Central memory CD8-positive, alpha-beta T cell (primary cell): ENCODE data around the gene FZD10.

Experiments
- ATAC-seq: fragments of 150-1000 bp; cut with Tn5 transposase; replicated peaks from 2 replicates; pipeline ENCODE4 v1.10.0; 2022; ENCODE audit warnings: mild to moderate bottlenecking, moderate FRiP score, moderate number of reproducible peaks; ENCODE audit not compliant: poor library complexity, severe bottlenecking; ENCODE audit errors: extremely low read depth
- DNase-seq, 2 donors: peaks; one replicate each; pipeline ENCODE4 v3.0.0; 2021; ENCODE audit warnings: low spot score in 2 of 2
- H3K27ac Mint-ChIP-seq: one replicate; pipeline ENCODE4 v1.8.0; 2022; ENCODE audit warnings: low read depth, mild to moderate bottlenecking, moderate library complexity, mixed read lengths
- H3K27me3 Mint-ChIP-seq: one replicate; pipeline ENCODE4 v1.8.0; 2022; ENCODE audit warnings: mixed read lengths
- H3K36me3 Mint-ChIP-seq: one replicate; pipeline ENCODE4 v1.8.0; 2022; ENCODE audit warnings: mild to moderate bottlenecking, moderate library complexity, mixed read lengths; ENCODE audit not compliant: insufficient read depth
- H3K4me1 Mint-ChIP-seq: one replicate; pipeline ENCODE4 v1.8.0; 2022; ENCODE audit warnings: mixed read lengths
- H3K4me3 Mint-ChIP-seq: one replicate; pipeline ENCODE4 v1.8.0; 2022; ENCODE audit warnings: mild to moderate bottlenecking, moderate library complexity, mixed read lengths
- H3K9me3 Mint-ChIP-seq: one replicate; pipeline ENCODE4 v1.8.0; 2022; ENCODE audit warnings: mixed read lengths

The FZD10 gene

GRCh38 chr12:130162267-130162666, at the start of gene FZD10:
Gene FZD10 (plus strand): TSS chr12:130162464. CDS start chr12:130162943, 479 bp downstream.
- Mint-ChIP-seq H3K4me1 (no peaks in the 10 kb centered on the region), H3K36me3 (no peaks in the 10 kb centered on the region), H3K27ac (no peak within 1 kb of the TSS), H3K27me3 (peaks cover 25% of the 10 kb centered on the region), H3K9me3 (no peaks in the 10 kb centered on the region), H3K4me3 (no peak within 1 kb of the TSS)
- ATAC-seq (no peak), DNase-seq (no peak)

GRCh38 chr12:130114952-130115351, 47.3 kb upstream of the FZD10 start:
- no peak for DNase-seq
- ATAC-seq, result no peak
- H3K4me3 Mint-ChIP-seq, result no peak overlapping the region
- peaks cover 10% of the 10 kb centered on the region for H3K9me3 Mint-ChIP-seq
- no peaks in the 10 kb centered on the region for H3K36me3 Mint-ChIP-seq
- no peaks in the 10 kb centered on the region for H3K4me1 Mint-ChIP-seq
- H3K27ac Mint-ChIP-seq, result no peak overlapping the region
- peaks cover 28% of the 10 kb centered on the region for H3K27me3 Mint-ChIP-seq

DNA sequence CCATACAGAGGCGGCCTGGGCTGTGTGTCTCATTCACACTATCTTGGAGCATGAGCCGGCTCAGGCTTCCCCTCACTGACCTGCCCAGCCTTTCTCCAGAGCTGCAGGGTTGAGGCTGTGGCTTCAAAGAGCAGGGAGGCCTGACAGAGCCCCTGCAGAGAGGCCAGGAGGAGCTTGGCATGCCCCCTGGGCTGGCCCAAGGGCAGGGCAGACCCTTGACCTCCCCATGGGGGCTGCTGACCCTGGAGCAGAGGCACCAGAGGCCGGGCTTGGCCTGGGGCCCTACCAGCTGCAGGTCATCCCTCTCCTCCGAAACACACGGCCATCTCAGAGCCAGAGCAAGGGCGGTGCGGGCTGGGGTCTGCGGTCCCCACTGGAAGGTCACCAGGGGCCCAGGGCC, 46.6 kb upstream of the FZD10 start:
- no peak for DNase-seq
- Mint-ChIP-seq H3K27me3 (peaks cover 21% of the 10 kb centered on the region), H3K9me3 (peaks cover 6% of the 10 kb centered on the region), H3K36me3 (no peaks in the 10 kb centered on the region), H3K4me3 (no peak overlapping the region), H3K27ac (no peak overlapping the region), H3K4me1 (no peaks in the 10 kb centered on the region)
- ATAC-seq, result no peak

DNA sequence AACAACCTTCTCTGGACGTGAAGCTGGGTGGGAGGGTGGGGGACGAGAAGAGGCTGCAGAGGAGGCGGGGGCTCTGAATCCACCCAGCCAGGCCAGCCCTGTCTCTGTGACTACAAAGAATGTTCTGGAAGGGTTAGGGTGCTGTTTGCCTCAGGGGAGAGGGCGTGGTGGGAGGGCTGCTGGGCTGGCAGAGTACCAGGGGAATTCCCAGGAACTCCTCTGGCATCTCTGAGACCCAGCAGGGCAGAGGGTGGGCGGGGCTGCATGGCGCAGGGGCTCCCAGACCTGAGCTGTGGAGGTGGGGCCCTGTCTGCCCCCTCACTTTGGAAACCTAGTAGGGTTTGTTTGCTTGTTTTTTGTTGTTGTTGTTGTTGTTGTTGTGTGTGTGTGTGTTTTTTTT, 45.5 kb upstream of the FZD10 start:
- no peak overlapping the region for H3K27ac Mint-ChIP-seq
- no peaks in the 10 kb centered on the region for H3K4me1 Mint-ChIP-seq
- H3K36me3 Mint-ChIP-seq, result no peaks in the 10 kb centered on the region
- peaks cover 14% of the 10 kb centered on the region for H3K27me3 Mint-ChIP-seq
- DNase-seq (no peak), ATAC-seq (no peak)
- peaks cover 6% of the 10 kb centered on the region for H3K9me3 Mint-ChIP-seq
- H3K4me3 Mint-ChIP-seq, result no peak overlapping the region

GRCh38 chr12:130117233-130117632, 45.0 kb upstream of the FZD10 start:
- ATAC-seq (no peak), DNase-seq (no peak)
- no peaks in the 10 kb centered on the region for H3K36me3 Mint-ChIP-seq
- peaks cover 6% of the 10 kb centered on the region for H3K9me3 Mint-ChIP-seq
- H3K4me3 Mint-ChIP-seq, result no peak overlapping the region
- H3K27ac Mint-ChIP-seq, result no peak overlapping the region
- no peaks in the 10 kb centered on the region for H3K4me1 Mint-ChIP-seq
- peaks cover 11% of the 10 kb centered on the region for H3K27me3 Mint-ChIP-seq

- Mint-ChIP-seq H3K27ac (no peak overlapping the region), H3K9me3 (peaks cover 6% of the 10 kb centered on the region), H3K4me1 (no peaks in the 10 kb centered on the region), H3K36me3 (no peaks in the 10 kb centered on the region), H3K4me3 (no peak overlapping the region), H3K27me3 (peaks cover 6% of the 10 kb centered on the region)
- DNase-seq (no peak), ATAC-seq (no peak)
These were observed 44.6 kb upstream of the FZD10 start for GRCh38 chr12:130117701-130118100.

GRCh38 chr12:130118181-130118580, 44.1 kb upstream of the FZD10 start:
- ATAC-seq, result no peak
- Mint-ChIP-seq H3K36me3 (no peaks in the 10 kb centered on the region), H3K4me3 (no peak overlapping the region), H3K27me3 (peaks cover 1% of the 10 kb centered on the region), H3K9me3 (peaks cover 6% of the 10 kb centered on the region), H3K4me1 (no peaks in the 10 kb centered on the region), H3K27ac (no peak overlapping the region)
- no peak for DNase-seq

DNA sequence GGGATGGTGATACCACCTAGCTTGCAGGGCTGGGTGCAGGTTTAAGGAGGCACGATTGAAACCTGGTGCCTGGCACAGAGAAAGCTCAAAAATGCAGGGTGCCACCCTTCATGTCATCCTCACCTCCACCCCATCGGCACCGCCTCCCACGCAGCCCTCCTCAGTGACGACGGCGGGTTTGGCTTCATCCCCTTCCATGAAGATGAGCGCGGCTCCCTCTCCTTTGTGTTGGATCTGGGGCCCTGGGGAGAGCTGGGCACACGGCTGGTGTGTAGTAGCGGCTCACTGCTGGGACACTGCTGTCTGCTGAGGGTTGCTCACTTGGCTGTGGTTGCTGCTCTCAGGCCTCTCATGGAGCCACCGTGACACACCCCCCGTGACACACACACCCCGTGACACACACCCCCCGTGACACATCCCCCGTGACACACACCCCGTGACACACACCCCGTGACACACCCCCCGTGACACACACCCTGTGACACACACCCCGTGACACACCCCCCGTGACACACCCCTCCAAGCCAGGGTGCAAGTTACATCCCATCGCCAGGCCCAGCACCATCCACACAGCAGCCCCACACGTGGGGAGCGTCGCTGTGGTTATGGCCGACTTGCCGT, 42.9 kb upstream of the FZD10 start:
- Mint-ChIP-seq H3K36me3 (no peaks in the 10 kb centered on the region), H3K4me1 (no peaks in the 10 kb centered on the region), H3K27ac (no peak overlapping the region), H3K4me3 (no peak overlapping the region), H3K27me3 (no peaks in the 10 kb centered on the region), H3K9me3 (peaks cover 6% of the 10 kb centered on the region)
- ATAC-seq (no peak), DNase-seq (no peak)

DNA sequence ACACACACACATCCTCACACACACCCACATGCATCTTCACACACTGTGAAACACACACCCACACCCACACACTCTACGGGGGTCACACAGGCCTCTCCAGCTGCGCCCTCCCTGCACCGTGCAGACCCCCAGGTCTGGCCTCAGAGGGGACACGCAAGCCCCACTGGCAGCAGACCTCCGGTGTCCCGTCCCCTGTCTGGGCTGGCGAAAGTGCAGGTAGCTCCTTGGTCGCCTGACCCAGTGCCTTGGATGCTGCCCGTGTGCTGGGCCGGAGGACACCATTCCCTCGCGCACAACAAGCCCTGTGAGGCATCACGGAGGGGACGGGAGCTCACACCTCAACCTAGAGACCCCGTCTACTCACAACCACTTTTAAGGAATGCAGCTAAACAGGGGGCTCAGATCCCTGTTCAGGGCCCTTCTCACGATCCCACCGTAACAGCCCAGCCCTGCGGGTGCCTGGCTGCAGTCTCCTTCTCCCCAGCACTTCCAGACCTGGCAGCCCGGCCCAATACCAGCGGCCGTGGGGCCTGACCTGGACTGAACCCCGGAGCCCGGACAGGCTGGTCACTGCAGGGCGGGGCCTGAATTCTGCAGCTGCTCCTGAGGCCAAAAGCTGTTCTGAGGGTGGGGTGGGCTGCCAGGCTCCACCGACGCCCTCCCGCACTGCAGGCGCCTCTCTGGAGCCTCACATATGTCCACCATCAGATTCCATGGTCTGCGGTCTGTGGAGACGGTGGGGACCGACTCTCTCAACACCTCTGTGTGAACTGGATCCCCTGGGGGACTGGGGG, 42.1 kb upstream of the FZD10 start:
- no peak overlapping the region for H3K27ac Mint-ChIP-seq
- H3K36me3 Mint-ChIP-seq, result no peaks in the 10 kb centered on the region
- ATAC-seq, result no peak
- no peaks in the 10 kb centered on the region for H3K27me3 Mint-ChIP-seq
- H3K9me3 Mint-ChIP-seq, result peaks cover 6% of the 10 kb centered on the region
- no peak overlapping the region for H3K4me3 Mint-ChIP-seq
- H3K4me1 Mint-ChIP-seq, result no peaks in the 10 kb centered on the region
- no peak for DNase-seq

DNA sequence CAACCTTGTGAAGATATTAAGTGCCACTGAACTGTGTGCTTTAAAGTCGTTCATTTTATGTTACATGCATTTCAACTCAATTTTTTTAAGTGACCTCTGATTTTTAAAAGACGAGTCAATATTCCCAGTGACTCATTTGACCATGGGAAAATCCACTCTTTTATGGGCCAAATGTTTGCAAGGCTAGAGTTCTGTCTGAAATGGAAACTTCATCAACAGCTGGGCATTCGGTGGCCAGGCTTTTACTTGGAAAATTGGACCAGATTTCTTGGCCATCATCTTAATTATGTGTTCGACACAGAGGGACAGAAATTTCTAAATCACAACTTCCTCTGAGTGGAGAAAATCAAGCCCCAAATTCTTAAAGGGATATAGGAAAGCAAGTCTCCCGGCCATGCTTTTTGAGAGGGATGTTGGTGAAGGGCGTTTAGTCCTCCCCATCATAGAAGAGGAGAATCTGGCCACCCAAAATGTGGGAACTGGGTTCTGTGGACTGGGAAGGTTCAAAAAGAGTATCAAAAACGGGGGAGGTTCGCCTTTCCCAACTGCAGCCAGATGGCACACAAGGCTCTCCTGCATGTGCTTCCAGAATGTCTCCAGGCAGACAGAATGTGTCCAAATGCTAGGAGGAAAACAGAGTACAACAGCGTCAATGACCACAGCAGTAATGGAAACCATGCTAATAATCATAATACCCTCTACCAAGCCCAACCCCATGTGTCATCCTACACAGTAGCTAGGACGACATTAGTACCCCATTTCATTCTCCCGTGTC, 40.9 kb upstream of the FZD10 start:
- no peak overlapping the region for H3K27ac Mint-ChIP-seq
- DNase-seq (no peak), ATAC-seq (no peak)
- no peaks in the 10 kb centered on the region for H3K36me3 Mint-ChIP-seq
- no peaks in the 10 kb centered on the region for H3K4me1 Mint-ChIP-seq
- peaks cover 11% of the 10 kb centered on the region for H3K9me3 Mint-ChIP-seq
- H3K27me3 Mint-ChIP-seq, result no peaks in the 10 kb centered on the region
- no peak overlapping the region for H3K4me3 Mint-ChIP-seq

DNA sequence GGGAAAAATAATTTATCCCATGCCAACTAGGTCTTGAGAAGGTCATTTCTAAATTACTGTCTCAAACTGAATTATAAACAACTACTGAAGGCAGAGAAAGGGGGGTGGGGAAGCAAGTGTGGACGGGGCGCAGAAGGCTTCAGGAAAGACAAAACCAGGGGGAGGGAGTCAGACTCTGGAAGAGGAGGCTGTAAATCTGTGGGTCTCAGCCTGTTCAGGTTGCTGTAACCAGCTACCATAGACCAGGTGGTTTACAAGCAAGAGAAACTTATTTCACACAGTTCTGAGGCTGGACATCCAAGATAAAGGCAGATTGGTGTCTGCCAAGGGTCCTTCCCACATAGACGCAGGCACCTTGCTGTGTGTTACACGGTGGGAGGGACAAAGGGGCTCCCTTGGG, 39.9 kb upstream of the FZD10 start:
- H3K27ac Mint-ChIP-seq, result no peak overlapping the region
- H3K9me3 Mint-ChIP-seq, result peaks cover 11% of the 10 kb centered on the region
- no peak for DNase-seq
- no peak overlapping the region for H3K4me3 Mint-ChIP-seq
- no peaks in the 10 kb centered on the region for H3K4me1 Mint-ChIP-seq
- no peaks in the 10 kb centered on the region for H3K27me3 Mint-ChIP-seq
- ATAC-seq, result no peak
- H3K36me3 Mint-ChIP-seq, result no peaks in the 10 kb centered on the region

GRCh38 chr12:130124106-130124505, 38.2 kb upstream of the FZD10 start:
- no peaks in the 10 kb centered on the region for H3K4me1 Mint-ChIP-seq
- H3K9me3 Mint-ChIP-seq, result peaks cover 11% of the 10 kb centered on the region
- ATAC-seq (no peak), DNase-seq (no peak)
- H3K27me3 Mint-ChIP-seq, result no peaks in the 10 kb centered on the region
- H3K27ac Mint-ChIP-seq, result no peak overlapping the region
- no peak overlapping the region for H3K4me3 Mint-ChIP-seq
- H3K36me3 Mint-ChIP-seq, result peaks cover 2% of the 10 kb centered on the region
